HG03439 (cell line): Measurements from ENCODE around the gene POLR3C.
"Not testable (repeated sequence)": the region's sequence is repeated elsewhere in the genome, so short reads cannot be mapped to it uniquely, and the experiment has no call there.

Source experiments
- ATAC-seq: cut with Tn5 transposase; IDR thresholded peaks from one replicate; pipeline ENCODE4 v1.9.1; 2021; ENCODE audit warnings: mild to moderate bottlenecking, moderate library complexity; ENCODE audit not compliant: unreplicated experiment

Gene POLR3C

DNA sequence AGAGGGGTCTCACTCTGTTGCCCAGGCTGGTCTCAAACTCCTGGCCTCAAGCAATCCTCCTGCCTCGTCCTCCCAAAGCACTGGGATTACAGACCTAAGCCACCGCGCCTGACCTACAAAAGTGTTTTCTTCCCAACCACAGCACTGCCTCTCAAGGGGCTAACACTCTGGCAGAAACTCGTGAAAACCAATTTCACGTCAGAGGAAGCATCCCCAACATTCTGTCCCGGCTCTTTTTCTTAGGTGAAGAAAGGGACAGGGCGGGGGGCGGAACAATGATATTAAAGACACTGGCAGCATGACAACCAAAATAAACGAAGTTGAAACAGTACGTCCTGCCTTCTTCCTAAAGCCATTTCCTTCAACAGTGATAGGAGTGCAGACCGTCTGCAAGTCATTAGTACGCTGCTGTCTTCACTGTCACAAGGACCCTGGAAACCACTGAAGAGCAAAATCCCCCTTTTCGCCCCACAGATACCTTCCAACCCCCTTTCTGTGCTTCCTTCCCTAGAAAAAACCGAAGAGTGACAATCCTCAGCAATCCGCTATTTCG is 1.1 kb upstream of the POLR3C start:
- not testable (repeated sequence) for ATAC-seq

DNA sequence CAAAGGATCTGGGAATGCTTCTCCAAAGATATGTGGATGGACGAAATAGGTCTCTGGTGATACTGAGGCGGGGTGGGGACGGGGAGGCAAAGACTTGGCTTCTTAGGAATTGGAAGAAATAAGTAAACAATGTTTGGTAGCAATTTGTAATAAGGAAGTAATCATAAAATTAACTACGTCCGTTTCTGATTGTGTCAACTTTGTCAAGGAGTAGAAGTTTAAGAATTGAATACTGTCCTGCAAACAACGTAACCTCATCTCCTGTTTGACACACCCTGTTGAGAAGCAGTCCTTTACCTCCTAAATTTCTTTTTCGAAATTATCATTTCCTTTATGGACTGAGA is 471 bp downstream of the POLR3C start:
- ATAC-seq, result no peak

DNA sequence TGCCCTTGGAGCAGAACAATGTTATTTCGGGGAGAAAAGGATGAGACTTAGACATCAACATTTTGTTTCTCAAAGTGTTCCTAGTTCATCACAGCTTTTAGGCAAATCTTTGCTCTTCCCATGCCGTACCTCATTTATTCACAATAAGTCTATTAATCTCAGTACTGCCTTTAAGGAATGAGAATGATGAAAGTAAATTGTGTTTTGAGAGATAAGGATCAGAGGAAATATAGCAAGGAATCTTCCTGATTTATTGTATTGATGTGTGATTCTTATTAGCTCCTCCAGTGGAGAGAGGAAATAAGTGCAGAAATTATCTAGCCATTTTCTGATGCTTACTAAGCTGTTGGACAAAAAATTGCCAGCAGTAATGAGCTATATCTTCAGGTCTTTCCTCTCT is 2.0 kb downstream of the POLR3C start:
- no peak for ATAC-seq

- no peak for ATAC-seq
Measured at GRCh38 chr1:145827966-145828365, 4.0 kb downstream of the POLR3C start.

DNA sequence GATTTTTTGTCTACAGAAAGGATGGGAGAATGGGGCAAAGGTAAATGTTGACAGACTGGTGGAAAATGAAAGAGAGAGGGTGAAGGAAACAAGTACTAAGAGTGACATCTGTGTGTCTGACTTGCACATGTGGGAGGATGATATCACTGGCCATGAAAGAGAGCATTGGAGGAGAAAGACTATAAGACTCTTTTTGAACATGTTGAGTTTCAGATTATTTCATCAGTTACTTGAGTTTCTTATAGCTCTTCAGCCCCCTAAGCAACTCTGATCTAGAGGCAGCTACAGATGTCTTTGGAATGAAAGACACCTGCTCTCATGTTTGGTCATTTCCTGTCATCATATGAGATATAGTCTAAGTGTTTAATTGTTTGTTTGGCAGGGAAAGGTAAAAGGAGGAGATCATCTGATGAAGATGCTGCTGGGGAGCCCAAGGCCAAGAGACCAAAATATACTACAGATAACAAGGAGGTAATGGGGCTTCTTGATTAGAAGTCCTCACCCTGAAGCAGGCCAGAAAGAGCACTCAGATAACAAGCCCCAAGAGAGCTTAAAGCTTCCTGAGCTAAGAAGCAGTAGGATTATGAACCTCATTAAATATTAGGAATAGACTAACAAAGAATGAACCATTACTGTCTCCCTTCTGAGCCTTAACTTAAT is 4.5 kb downstream of the POLR3C start:
- no peak for ATAC-seq

GRCh38 chr1:145830810-145831209 is 6.8 kb downstream of the POLR3C start:
- not testable (repeated sequence) for ATAC-seq

GRCh38 chr1:145837656-145838055 is 13.7 kb downstream of the POLR3C start:
- no peak for ATAC-seq

DNA sequence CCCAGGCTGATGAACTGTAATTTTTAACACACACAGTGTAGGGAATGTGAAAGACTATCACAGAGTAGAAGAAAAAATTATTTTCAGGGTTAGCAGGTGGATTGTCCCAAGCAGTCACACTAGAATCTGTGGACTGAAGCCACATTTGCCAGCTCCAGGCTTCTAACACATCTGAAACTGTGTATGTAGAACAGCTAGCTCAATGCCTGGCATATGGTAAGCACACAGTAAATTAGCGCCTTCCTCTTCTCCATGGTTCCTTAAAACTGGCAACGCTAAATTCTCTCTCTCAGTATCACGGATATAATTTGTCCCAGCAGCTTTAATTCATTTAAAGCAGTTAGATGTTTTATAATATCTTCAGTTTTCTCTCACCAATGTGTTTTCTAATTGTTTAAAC is 19.0 kb downstream of the POLR3C start:
- no peak for ATAC-seq

GRCh38 chr1:145845144-145845513 is 21.1 kb downstream of the POLR3C start:
- ATAC-seq, result no peak

- no peak for ATAC-seq
Measured at GRCh38 chr1:145845514-145846161, 21.6 kb downstream of the POLR3C start, which contains the start of gene NUDT17. NUDT17 (plus strand) TSS chr1:145845630; CDS start chr1:145845641, 11 bp downstream.

GRCh38 chr1:145846201-145846612 is 22.2 kb downstream of the POLR3C start:
- no peak for ATAC-seq

- no peak for ATAC-seq
Measured at GRCh38 chr1:145847827-145848226, 23.8 kb downstream of the POLR3C start.

GRCh38 chr1:145849356-145850160 is 25.6 kb downstream of the POLR3C start:
- no peak for ATAC-seq

DNA sequence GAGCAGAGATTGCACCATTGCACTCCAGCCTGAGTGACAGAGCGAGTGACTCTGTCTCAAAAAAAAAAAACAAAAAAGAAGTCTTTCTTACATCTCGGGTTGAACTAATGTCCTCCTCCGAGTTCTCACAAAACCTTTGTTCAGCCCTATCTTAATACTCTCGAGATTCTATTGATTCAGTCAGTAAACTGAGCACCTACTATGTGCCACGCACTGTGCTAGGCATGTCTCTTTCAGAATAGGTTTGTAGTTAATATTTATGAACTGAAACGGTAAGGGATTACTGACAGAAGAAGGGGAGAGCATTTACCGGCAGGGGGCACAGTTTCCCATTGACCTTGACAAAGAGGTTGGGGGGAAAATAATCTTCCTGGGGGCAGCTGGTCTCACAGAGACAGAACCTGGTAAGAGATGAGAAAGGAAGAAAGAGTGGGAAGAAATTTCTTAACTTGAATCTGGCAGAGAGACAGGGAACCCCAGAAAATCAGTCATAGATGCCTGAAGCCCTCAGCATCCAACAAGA is 31.5 kb downstream of the POLR3C start:
- ATAC-seq, result no peak

DNA sequence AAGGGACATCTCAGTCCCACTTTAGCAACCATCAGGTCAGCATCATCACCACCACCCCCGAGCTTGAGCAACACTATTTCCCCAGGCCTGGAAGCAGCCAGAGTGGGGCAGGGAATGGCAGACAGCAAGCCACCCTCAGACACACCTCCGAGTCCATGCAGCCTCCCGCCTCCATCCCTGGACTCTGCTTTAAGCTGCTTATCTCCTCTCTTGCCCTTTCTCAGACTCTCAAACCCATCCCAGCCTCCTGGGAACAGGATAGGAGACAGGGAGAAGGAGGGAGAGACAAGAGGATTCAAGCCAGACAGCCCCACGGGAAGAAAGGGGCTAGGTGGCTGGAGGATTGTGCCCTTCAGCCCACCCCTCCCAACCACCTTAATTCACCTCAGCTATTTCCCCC is 33.2 kb downstream of the POLR3C start:
- ATAC-seq, result no peak

DNA sequence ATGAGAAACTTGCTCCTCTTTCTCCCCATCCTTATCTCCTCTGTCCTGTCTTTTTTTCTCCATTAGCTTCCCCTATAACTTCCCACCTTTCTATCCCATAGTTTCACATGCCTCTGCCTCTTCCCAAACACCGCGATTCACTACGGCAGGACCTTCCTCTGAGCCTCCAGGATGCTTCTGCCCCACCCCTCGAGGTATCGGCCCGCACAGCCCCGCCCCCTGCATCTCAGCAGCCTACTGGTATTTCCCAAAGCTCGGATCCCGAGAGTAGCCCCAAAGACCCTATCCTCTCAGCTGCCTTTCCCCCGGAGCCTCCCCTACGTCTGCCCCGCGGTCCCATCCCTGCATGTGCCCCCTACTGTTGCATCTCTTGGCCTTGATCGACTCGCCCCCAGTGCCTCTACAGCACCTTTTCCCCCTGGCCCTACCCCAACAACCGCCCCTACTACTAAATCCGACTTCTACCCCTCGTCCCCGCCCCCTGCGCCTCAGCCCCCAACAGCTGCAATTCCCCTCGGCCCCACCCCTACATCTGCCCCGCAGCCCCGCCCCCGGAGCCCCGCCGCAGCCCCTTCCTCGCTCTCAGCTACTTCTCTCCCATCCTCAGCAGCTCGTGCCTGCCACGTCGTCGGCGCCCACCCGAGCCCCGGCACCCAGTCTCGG is 34.4 kb downstream of the POLR3C start:
- no peak for ATAC-seq

GRCh38 chr1:145858901-145859490 is 35.0 kb downstream of the POLR3C start, which contains the start of gene PIAS3:
PIAS3 (minus strand) TSS chr1:145859081; CDS start chr1:145858990, 91 bp downstream.
- ATAC-seq, result peak; percentile 79

- peak; percentile 72 for ATAC-seq
Measured at GRCh38 chr1:145859491-145860023, 35.6 kb downstream of the POLR3C start.

GRCh38 chr1:145863282-145864018 is 39.5 kb downstream of the POLR3C start:
- ATAC-seq, result no peak
